ENCODE data around the gene DNASE1L2. TPM values are rescaled to one million over a fixed set of nuclear protein-coding genes. Genes with fewer than 3 reads are reported as not detected.

The DNASE1L2 gene
- total RNA-seq, 1 donor from 2014 or later: 1.0 TPM

- Mint-ChIP-seq H3K4me3 (ENCODE audit: unreplicated experiment) (no peak overlapping the region), H3K9me3 (ENCODE audit: unreplicated experiment) (no peaks in the 10 kb centered on the region), H3K4me1 (ENCODE audit: unreplicated experiment) (peaks cover 23% of the 10 kb centered on the region), H3K27me3 (ENCODE audit: unreplicated experiment) (peaks cover 16% of the 10 kb centered on the region), H3K36me3 (ENCODE audit: low read depth, unreplicated experiment) (peaks cover 7% of the 10 kb centered on the region), H3K27ac (ENCODE audit: unreplicated experiment) (no peak overlapping the region)
- TF ChIP-seq CTCF (IDR thresholded peaks at IDR 0.05; ENCODE audit: unreplicated experiment): no peak
- no peak for DNase-seq (ENCODE audit: low spot score)
Observed at GRCh38 chr16:2209258-2210008, 26.8 kb upstream of the DNASE1L2 start.

- Mint-ChIP-seq H3K9me3 (ENCODE audit: unreplicated experiment) (no peaks in the 10 kb centered on the region), H3K27ac (ENCODE audit: unreplicated experiment) (no peak overlapping the region), H3K4me3 (ENCODE audit: unreplicated experiment) (no peak overlapping the region), H3K4me1 (ENCODE audit: unreplicated experiment) (peaks cover 20% of the 10 kb centered on the region), H3K27me3 (ENCODE audit: unreplicated experiment) (peaks cover 14% of the 10 kb centered on the region), H3K36me3 (ENCODE audit: low read depth, unreplicated experiment) (peaks cover 4% of the 10 kb centered on the region)
- no peak for TF ChIP-seq CTCF (IDR thresholded peaks at IDR 0.05; ENCODE audit: unreplicated experiment)
- no peak for DNase-seq (ENCODE audit: low spot score)
Observed at GRCh38 chr16:2210009-2210332, 26.3 kb upstream of the DNASE1L2 start.

GRCh38 chr16:2210386-2211365 is 25.6 kb upstream of the DNASE1L2 start, which contains the start of gene BRICD5:
TSS of gene BRICD5 (minus strand) at chr16:2210863. CDS start at chr16:2210833, 30 bp downstream.
- Mint-ChIP-seq H3K9me3 (ENCODE audit: unreplicated experiment) (no peaks in the 10 kb centered on the region), H3K27me3 (ENCODE audit: unreplicated experiment) (peaks cover 14% of the 10 kb centered on the region), H3K27ac (ENCODE audit: unreplicated experiment) (no peak within 1 kb of the TSS), H3K4me3 (ENCODE audit: unreplicated experiment) (peak within 1 kb of the TSS; percentile 62), H3K36me3 (ENCODE audit: low read depth, unreplicated experiment) (peaks cover 4% of the 10 kb centered on the region), H3K4me1 (ENCODE audit: unreplicated experiment) (peaks cover 20% of the 10 kb centered on the region)
- no peak for TF ChIP-seq CTCF (IDR thresholded peaks at IDR 0.05; ENCODE audit: unreplicated experiment)
- DNase-seq (ENCODE audit: low spot score): no peak

GRCh38 chr16:2211923-2212347 is 24.3 kb upstream of the DNASE1L2 start:
- H3K36me3 Mint-ChIP-seq (ENCODE audit: low read depth, unreplicated experiment): peaks cover 4% of the 10 kb centered on the region
- peak overlapping the region; percentile 62 for H3K4me3 Mint-ChIP-seq (ENCODE audit: unreplicated experiment)
- H3K27me3 Mint-ChIP-seq (ENCODE audit: unreplicated experiment): peaks cover 10% of the 10 kb centered on the region
- TF ChIP-seq CTCF (IDR thresholded peaks at IDR 0.05; ENCODE audit: unreplicated experiment): no peak
- DNase-seq (ENCODE audit: low spot score): no peak
- no peaks in the 10 kb centered on the region for H3K9me3 Mint-ChIP-seq (ENCODE audit: unreplicated experiment)
- peaks cover 17% of the 10 kb centered on the region for H3K4me1 Mint-ChIP-seq (ENCODE audit: unreplicated experiment)
- H3K27ac Mint-ChIP-seq (ENCODE audit: unreplicated experiment): peak overlapping the region; percentile 52

All from endothelial cell (in vitro differentiated cells).